Measurements from ENCODE around the gene CLEC18B. TPM values are rescaled to one million over a fixed set of nuclear protein-coding genes. Genes with fewer than 3 reads are reported as not detected.
A peak's percentile ranks its signal among the peaks of the same experiment; 100 is the strongest.
"Not testable (repeated sequence)": the region's sequence is repeated elsewhere in the genome, so short reads cannot be mapped to it uniquely, and the experiment has no call there.

The CLEC18B gene
- total RNA-seq, 1 donor from 2014 or later, result 0.89 TPM

DNA sequence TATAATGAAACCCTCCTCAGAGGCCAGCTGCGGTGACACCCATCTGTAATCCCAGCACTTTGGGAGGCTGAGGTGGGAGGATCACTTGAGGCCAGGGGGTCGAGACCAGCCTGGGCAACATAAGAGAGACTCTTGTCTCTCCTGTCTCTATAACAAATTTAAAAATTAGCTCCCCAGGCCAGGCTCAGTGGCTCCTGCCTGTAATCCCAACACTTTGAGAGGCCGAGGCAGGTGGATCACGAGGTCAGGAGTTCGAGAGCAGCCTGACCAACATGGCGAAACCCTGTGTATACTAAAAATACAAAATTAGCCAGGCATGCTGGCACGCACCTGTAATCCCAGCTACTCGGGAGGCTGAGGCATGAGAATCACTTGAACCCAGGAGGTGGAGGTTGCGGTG, 27.1 kb downstream of the CLEC18B start:
- not testable (repeated sequence) for H3K9me3 Mint-ChIP-seq; H3K4me1 Mint-ChIP-seq; H3K4me3 Mint-ChIP-seq; H3K27ac Mint-ChIP-seq; DNase-seq (ENCODE audit: low spot score in 2 of 2, unreplicated experiment in 2 of 2); H3K36me3 Mint-ChIP-seq; H3K27me3 Mint-ChIP-seq (ENCODE audit: low read depth)

DNA sequence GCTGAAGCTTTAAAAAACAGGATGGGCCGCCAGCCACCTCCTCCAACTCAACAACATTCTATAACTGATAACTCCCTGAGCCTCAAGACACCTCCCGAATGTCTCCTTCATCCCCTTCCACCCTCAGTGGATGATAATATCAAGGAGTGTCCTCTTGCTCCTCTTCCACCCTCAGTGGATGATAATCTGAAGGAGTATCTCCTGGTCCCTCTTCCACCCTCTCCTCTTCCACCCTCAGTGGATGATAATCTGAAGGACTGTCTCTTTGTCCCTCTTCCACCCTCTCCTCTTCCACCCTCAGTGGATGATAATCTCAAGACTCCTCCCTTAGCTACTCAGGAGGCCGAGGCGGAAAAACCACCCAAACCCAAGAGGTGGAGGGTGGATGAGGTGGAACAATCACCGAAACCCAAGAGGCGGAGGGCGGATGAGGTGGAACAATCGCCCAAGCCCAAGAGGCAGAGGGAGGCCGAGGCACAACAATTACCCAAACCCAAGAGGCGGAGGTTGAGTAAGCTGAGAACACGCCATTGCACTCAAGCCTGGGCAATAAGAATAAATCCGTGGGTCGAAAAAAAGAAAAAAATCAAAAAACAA, 29.7 kb downstream of the CLEC18B start:
- H3K4me3 Mint-ChIP-seq; DNase-seq (ENCODE audit: low spot score in 2 of 2, unreplicated experiment in 2 of 2); H3K27me3 Mint-ChIP-seq (ENCODE audit: low read depth); H3K36me3 Mint-ChIP-seq; H3K9me3 Mint-ChIP-seq; H3K4me1 Mint-ChIP-seq; H3K27ac Mint-ChIP-seq: not testable (repeated sequence)

DNA sequence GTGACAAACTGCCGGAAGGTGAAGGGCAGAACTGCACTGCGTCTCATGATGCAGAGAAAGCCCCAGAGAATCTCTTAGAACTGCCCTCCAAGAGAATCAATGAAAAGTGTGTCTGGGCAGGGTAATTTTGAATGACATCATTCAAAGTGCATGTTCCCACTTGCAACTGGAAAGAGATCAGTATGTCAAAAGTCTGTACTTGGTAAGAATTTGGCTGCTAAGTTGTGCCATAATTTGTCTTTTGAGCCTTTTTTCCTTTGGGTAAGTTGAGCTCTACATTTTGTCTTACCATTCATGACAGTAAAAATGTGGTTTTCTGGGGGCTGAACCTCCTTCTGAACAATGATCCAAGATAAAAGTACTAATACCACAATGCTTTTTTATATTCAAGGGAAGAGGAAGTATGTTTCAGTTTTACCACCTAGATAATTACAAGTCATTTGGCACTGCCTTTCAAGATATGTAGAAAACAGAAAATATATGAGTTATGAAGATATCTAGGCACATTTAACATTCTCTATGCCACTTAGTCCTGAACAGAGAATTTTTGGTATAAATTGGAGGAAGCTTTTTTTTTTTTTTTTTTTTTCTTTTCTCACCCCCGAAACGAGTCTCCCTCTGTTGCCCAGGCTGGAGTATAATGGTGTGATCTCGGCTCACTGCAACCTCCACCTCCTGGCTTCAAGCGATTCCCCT, 38.8 kb downstream of the CLEC18B start:
- not testable (repeated sequence) for DNase-seq (ENCODE audit: low spot score in 2 of 2, unreplicated experiment in 2 of 2); H3K27ac Mint-ChIP-seq; H3K27me3 Mint-ChIP-seq (ENCODE audit: low read depth); H3K36me3 Mint-ChIP-seq; H3K4me3 Mint-ChIP-seq; H3K4me1 Mint-ChIP-seq; H3K9me3 Mint-ChIP-seq

DNA sequence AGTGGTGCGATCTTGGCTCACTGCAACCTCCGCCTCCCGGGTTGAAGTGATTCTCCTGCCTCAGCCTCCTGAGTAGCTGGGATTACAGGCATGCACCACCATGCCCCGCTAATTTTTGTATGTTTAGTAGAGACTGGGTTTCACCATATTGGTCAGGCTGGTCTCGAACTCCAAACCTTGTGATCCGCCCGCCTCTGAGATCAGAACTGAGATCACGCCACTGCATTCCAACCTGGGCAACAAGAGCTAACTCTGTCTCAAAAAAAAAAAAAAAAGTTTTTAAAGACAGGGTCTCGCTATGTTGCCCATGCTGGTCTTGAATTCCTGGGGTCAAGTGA, 47.5 kb downstream of the CLEC18B start:
- not testable (repeated sequence) for H3K27me3 Mint-ChIP-seq (ENCODE audit: low read depth); H3K4me3 Mint-ChIP-seq; H3K36me3 Mint-ChIP-seq; H3K9me3 Mint-ChIP-seq; DNase-seq (ENCODE audit: low spot score in 2 of 2, unreplicated experiment in 2 of 2); H3K4me1 Mint-ChIP-seq; H3K27ac Mint-ChIP-seq

DNA sequence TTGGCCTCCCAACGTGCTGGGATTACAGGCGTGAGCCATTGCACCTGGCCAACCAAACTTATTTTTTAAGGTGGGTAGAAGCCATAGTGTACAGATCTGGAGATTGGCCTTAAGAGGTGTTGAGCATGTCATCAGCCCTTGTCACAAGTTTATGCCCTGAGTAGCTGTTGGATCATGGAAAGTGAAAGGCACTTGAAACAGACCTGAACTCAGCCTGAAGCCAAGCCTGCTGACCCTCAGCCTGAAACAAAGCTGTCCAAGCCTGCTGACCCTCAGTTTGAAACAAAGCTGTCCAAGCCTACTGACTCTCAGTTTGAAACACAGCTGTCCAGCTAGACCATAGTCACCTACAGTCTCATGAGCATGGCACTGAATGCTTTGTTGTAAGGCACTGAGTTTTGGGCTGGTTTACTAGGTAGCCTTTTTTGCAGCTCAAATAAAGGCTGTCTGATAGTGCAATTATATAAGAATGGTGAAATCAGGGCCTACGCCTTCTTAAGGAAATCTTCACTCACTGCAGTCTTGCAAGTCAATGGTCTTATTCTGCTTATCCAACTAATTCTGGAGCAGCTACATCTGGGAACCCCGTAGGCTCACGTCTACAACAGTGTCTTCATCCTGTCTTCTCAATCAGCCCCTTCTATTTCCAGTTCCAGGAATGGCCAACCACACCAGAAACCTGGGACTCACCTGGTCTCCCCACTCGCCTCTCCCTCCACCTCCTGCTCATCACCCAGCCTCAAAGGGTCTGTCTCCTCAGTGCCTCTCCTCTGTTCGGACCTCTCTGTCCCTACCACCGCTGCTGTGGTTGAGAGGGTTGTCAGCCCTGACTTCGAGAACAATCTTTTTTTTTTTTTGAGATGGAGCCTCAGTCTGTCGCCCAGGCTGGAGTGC, 48.1 kb downstream of the CLEC18B start:
- Mint-ChIP-seq H3K4me3 (no peak overlapping the region), H3K36me3 (no peaks in the 10 kb centered on the region), H3K27me3 (ENCODE audit: low read depth) (peaks cover 3% of the 10 kb centered on the region), H3K4me1 (peaks cover 1% of the 10 kb centered on the region), H3K9me3 (no peaks in the 10 kb centered on the region), H3K27ac (no peak overlapping the region)
- DNase-seq (ENCODE audit: low spot score in 2 of 2, unreplicated experiment in 2 of 2), result no peak
- TF ChIP-seq, protein P1, sequence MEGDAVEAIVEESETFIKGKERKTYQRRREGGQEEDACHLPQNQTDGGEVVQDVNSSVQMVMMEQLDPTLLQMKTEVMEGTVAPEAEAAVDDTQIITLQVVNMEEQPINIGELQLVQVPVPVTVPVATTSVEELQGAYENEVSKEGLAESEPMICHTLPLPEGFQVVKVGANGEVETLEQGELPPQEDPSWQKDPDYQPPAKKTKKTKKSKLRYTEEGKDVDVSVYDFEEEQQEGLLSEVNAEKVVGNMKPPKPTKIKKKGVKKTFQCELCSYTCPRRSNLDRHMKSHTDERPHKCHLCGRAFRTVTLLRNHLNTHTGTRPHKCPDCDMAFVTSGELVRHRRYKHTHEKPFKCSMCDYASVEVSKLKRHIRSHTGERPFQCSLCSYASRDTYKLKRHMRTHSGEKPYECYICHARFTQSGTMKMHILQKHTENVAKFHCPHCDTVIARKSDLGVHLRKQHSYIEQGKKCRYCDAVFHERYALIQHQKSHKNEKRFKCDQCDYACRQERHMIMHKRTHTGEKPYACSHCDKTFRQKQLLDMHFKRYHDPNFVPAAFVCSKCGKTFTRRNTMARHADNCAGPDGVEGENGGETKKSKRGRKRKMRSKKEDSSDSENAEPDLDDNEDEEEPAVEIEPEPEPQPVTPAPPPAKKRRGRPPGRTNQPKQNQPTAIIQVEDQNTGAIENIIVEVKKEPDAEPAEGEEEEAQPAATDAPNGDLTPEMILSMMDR (IDR thresholded peaks at IDR 0.05; ENCODE audit: unreplicated experiment), result no peak

DNA sequence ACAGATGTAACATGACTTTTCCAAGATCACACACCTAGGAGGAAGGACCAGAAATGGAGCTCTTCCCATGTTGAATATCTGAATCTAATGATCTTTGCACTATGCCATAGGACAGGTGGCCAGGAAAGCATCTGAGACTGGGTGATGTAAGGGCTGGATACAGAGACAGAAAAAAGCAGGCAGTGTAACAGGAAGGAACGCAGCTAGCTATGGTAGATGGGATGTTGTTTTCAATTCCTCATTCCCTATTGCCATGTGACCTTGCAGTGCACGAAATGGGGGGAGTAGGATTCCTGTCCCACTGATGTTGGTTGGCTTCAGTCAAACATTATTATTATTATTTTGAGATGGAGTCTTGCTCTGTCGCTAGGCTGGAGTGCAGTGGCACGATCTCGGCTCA, 48.9 kb downstream of the CLEC18B start:
- DNase-seq (ENCODE audit: low spot score in 2 of 2, unreplicated experiment in 2 of 2), result no peak
- no peaks in the 10 kb centered on the region for H3K9me3 Mint-ChIP-seq
- TF ChIP-seq, protein P1 (IDR thresholded peaks at IDR 0.05; ENCODE audit: unreplicated experiment), result no peak
- no peak overlapping the region for H3K4me3 Mint-ChIP-seq
- no peaks in the 10 kb centered on the region for H3K36me3 Mint-ChIP-seq
- H3K27ac Mint-ChIP-seq, result no peak overlapping the region
- peaks cover 4% of the 10 kb centered on the region for H3K4me1 Mint-ChIP-seq
- peaks cover 3% of the 10 kb centered on the region for H3K27me3 Mint-ChIP-seq (ENCODE audit: low read depth)

DNA sequence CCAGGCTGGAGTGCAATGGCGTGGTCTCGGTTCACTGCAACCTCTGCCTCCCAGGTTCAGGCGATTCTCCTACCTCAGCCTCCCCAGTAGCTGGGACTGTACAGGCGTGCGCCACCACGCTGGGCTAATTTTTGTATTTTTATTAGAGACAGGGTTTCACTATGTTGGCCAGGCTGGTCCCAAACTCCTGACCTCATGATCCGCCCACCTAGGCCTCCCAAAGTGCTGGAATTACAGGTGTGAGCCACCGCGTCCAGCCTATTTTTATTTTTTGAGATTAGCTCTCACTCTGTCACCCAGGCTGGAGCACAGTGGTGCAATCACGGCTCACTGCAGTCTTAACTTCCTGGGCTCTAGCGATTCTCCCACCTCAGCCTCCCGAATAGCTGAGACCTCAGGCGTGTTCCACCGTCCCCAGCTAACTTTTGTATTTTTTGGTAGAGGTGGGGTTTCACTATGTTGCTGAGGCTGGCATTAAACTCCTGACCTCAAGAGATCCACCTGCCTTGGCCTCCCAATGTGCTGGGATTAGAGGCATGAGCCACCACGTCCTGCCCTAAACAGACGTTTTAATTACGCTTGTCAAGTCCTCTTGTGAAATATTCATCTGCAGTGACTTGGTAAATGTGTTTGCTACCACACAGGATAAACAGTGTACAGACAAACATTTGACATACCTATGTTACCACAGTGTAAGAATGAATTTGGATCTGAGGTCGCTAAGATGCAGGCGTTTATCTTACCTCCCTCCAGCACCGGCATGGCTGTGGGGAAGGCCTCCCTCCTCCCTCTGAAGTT, 50.7 kb downstream of the CLEC18B start:
- not testable (repeated sequence) for H3K27me3 Mint-ChIP-seq (ENCODE audit: low read depth); H3K4me3 Mint-ChIP-seq; H3K9me3 Mint-ChIP-seq; H3K27ac Mint-ChIP-seq; DNase-seq (ENCODE audit: low spot score in 2 of 2, unreplicated experiment in 2 of 2); H3K36me3 Mint-ChIP-seq; H3K4me1 Mint-ChIP-seq

DNA sequence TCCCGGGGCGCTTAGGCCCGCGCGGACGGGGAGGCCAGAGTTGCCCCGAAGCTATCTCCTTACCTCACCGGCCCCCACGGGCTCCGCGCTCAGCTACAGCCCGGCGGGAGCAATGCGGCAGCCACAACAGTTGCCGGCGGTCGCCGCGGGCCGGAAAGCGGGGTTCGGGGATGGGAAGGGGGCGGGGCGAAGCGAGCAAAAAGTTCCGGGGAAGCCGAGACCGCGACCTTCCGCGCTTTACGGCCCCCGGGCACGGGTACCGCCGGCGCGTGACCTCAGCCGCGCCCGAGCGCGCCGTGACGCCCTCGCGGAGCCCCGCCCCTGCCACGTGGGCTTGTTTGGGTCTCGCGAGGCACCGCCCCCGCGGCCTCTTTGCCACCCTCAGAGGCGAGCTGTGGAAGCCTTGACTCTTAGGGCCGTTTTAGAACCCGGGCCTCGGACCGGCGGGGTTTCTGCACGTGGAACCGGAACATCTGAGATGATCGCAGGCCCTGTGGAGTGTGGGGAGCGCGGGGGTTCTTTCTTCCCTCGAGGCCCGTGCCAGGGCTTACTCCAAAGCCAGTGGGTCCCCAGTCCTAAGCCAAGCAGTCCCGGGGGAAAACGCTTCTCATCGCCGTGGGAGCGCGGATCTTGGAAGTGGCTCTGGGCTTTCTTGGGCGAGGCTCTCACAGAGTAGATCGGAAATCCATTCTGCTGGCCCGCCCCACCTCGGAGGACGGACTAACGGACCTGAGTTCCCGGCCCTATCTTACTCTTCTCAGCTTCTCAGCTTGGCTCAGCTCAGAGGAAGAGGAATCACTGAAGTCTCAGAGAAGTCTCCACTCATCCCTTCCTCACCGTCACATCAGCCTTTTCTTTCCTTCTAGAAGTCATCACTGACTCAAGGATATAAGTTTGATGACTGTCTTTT, 53.0 kb downstream of the CLEC18B start:
- peak; percentile 85 to 92 for DNase-seq (ENCODE audit: low spot score in 2 of 2, unreplicated experiment in 2 of 2)
- not testable (repeated sequence) for H3K4me1 Mint-ChIP-seq; H3K27me3 Mint-ChIP-seq (ENCODE audit: low read depth); H3K9me3 Mint-ChIP-seq; H3K36me3 Mint-ChIP-seq
- Mint-ChIP-seq H3K4me3 (peak overlapping the region; percentile 87), H3K27ac (peak overlapping the region; percentile 89)

DNA sequence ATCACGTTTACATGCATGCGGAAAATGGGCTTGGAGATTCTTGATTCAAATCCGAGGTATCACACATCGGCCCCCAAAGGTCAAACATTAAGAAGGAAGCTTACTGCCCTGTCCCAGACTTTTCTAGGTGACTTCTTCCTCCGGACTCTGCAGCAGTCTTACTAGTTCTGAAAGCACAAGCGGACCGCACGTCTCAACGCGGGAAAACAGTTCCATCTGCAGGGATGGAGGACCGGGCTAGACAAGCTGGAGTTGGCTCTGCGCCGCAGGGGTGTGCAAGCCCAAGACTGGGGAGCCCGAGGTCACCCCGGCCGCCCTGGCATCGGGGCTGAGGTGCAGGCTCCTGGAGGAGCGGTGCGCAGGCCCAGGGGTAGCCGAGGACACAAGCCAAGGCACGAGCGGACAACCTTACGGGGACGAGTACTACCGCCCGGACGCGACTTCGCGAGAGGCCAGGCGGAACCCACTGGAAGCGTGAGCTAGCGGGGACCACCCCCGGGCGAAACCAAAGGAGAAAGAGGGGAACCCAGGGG, 53.7 kb downstream of the CLEC18B start:
- peak in 1 of 2 experiments; percentile 37 for DNase-seq (ENCODE audit: low spot score in 2 of 2, unreplicated experiment in 2 of 2)
- not testable (repeated sequence) for H3K4me1 Mint-ChIP-seq; H3K9me3 Mint-ChIP-seq; H3K27me3 Mint-ChIP-seq (ENCODE audit: low read depth); H3K36me3 Mint-ChIP-seq
- peak overlapping the region; percentile 92 for H3K27ac Mint-ChIP-seq
- H3K4me3 Mint-ChIP-seq, result peak overlapping the region; percentile 87
